ENCODE data around the gene ABHD16B.

ABHD16B gene

DNA sequence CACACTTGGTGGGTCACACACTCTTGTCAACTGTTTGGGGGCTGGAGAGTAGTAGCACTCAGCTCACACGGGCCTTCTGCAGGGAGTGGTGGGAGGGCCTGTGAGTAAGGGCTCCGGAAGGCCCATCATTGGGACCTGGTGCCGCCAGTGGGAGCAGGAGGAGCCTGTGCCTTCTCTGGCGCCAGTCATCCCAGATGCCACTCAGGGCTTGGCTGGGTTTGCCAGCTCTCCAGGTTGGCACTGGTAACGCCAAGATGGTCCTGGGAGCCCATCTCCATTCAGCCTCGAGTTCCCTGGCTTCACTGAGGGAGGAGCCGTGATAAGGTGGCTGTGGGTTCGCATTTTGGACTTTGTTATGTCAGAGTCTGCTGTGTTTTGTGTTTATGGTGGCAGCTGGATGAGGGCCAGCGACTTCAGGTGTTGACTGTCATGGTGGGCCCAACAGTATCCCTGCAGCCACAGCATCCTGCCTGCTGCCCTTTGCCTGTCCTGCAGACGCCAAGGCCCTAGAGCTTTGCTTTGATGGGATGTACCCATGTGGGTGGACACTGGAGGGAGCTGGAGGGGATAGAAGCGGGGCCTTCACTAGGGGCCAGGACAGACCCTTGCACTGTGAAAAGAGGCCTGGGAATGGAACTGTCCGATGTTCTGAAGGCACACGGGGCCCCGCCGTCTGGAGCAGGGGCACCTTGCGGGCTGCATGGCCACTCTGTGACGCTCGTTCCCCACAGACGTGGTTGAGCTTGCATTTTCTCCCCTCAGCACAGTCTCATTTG is 20.3 kb downstream of the ABHD16B start:
- no peak for DNase-seq

- no peak for DNase-seq
Measured at GRCh38 chr20:63882257-63883200, 21.2 kb downstream of the ABHD16B start.

- no peak for DNase-seq
Measured at GRCh38 chr20:63883201-63883593, 21.9 kb downstream of the ABHD16B start.

- no peak for DNase-seq
Measured at GRCh38 chr20:63884506-63885263, 23.4 kb downstream of the ABHD16B start.

DNA sequence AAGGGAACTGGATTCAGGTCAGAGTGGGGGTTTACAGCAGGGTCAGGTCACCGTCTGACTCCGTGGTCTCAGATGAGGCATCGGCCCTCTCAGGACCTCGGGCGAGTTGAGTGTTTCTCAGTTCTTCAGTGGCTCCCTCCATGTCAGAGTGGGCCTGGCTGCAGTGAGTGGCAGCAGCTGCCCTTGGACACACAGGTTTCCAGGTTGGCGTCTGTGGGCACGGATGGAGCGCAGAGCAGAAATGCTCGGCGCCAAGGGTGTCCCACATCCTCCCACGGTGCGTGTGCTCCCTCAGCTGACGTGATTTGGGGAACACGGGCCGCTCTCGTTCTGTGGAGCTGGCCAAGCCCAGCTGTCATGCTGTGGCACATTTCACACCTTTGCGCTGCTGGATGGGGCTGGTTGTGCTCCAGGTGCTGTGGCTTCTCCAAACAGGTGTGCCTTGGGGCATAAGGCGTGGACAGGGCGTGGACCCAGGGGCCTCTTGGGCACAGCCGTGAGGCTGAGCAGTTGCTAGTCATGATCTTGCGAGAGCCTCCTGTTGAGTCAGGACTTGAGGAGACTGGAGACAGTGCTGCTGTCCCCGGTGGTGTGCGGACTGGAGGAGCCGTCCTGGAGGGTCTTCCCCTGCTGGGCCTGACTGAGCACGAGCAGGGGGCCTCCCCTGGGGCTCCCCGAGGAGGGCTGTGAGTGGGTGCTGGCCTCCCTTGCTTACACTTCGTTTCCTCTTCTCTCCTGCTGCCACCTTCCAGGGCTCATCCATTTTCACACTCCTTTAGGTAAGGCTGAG is 24.2 kb downstream of the ABHD16B start:
- DNase-seq, result no peak

GRCh38 chr20:63886054-63886419 is 24.7 kb downstream of the ABHD16B start:
- no peak for DNase-seq

DNA sequence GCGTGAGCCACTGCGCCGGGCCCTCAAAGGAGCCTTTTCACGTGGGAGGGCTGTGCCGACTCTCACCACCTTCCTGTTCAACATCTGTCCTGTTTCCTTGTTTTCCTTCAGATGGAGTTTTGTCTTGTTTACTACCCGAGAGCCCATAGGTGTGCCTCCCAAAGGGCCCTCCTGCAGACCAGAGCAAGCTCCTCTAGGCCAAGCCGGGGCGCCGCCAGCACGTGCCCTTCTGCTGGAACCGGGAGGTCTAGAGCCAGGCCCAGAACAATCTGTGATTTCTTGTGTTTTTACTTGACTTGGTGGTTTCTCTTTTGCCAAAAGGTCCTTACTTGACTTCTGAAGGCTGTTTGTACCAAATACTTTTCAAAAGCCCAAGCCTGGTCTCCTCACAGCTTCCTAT is 25.6 kb downstream of the ABHD16B start:
- no peak for DNase-seq

DNA sequence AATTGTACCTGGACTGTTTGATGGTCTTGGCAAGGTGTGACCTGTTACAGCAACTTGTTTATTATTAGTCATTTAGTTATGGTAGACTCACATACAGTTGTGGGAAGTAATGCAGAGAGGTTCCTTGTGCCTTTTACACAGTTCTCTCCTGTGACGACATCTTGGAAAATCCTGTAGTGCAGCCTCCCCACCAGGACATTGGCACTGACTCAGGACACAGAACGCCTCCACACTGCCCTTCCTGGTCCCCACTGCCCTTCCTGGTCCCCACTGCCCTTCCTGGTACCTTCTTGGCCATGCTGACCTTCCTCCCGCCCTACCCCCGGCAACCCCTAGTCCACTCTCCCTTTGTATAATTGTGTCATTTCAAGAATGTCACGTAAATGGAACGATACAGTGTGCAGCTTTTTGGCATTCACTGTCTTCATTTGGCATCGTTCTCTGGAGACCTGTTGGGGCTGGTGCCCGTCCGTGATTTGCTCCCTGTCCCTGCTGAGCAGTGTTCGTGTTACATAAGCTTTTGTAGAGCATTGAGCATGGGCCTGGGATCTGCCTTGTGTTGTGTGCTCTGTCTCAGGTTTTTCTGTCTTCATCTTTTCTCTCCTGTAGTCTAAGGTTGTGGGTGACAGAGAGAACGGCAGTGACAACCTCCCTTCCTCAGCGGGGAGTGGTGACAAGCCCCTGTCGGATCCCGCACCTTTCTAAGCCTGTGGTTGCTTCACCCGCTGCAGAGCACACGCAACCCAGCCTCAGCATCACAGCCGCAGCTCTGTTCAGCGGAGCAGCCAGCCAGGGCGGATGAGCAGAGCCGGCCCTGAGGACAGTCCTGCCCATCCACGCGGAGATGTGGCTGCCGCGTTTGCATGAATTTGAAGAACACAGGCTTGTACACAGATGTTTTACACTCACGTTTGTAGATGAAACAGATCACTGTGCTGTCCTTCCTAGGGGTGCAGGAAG is 28.2 kb downstream of the ABHD16B start:
- DNase-seq, result no peak

- DNase-seq, result no peak
Measured at GRCh38 chr20:63890201-63890576, 28.9 kb downstream of the ABHD16B start.

DNA sequence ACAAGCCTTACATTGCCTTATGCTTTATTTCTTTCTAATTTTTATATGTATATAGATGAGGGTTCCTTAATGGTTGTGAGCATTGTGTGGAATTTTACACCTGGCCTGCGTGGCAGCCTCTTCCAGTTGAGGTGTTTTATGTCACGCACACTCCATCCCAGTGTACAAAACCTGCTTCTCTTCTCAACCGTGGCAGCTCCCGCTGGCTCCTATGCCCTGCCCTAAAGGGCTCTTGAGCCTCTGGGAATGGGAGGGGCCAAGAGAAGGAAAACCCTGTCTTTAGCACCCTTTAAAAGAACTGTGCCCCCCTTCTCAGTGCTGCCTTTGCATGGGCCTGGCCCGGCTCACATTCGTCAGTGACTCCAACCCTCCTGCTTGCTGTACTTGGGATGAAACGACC is 29.3 kb downstream of the ABHD16B start:
- no peak for DNase-seq

- DNase-seq, result no peak
Measured at GRCh38 chr20:63891061-63892002, 30.0 kb downstream of the ABHD16B start.

DNA sequence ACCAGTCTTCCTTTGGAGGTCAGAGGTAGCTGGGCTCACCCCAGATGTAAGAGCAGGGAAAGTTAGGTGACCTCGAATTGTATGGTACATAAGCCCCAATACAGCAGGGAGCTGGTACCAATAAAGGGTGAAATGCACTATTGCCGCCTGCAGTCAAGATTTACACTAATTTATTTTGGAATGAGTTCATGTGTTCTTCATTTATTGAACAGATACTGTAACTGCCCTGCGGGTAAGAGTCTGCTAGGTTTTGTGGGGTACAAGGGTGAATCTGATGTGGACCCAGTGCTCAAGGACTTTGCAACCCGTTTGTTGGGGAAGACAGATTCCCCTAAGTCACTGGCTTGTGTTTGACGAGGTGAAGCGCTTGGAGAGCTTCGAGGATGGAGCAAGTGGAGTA is 31.1 kb downstream of the ABHD16B start:
- no peak for DNase-seq

DNA sequence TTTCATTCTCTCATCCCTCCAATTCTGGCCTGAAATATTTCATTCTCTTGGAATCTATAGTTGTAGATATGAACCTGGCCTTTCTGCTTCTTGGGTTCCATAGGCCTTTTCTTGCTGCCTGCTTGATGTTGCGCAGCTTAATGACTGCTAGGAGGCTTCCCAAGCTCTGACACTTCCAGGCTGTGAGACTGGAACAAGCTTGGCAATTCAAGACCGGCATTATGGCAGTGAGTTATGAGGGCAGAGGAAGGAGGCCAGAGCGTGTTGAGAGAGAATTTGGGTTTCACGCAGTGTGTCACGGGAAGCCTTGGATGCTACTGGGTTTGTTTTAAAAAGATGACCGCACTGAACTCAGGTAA is 32.7 kb downstream of the ABHD16B start:
- DNase-seq, result no peak

DNA sequence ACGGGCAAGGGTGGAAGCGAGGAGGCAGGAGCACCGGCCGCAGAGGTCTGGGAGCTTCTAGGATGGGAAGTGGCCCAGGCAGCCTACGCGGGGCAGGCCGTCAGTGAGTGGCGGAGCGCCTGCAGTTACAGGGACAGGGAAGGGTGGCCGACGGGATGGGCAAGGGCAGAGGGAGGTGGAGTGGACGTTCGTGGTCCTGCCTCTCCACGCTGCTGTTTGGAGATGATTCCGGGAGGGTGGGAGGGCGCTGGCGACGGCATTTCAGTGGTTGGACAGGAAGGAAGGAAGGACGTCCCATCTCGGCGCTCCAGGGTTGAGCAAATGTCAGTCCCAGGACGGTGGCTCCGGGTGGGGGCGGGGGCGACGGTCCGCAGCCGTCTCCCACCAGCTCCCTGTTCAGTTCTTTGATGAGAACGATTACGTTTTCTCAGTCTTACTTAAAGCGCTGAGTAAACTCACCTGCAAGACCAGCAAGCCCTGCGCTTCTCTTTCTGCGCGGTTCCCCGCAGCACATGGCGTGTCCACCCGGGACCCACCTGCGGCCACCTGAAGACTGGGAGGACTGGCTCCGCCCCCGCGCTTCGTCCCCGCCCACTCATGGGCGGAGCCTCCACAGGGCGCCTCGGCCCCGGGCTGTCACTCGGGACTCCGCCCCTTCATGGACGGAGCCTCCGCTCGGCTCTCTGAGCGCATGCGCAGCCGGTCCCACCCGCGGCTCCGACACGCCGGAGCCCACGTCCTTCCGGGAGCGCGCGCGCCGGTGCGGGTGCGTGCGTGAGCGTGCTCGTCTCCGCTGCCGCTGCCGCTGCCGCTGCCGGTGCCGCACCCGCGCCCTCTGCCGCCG is 33.3 kb downstream of the ABHD16B start, which contains the start of gene DNAJC5:
Gene DNAJC5 (plus strand): TSS at position 769 of the 844 bp plus-strand sequence. CDS start 33,220 bp downstream, outside the sequence.
- no peak for DNase-seq

GRCh38 chr20:63895202-63895951 is 34.1 kb downstream of the ABHD16B start:
- no peak for DNase-seq

GRCh38 chr20:63895952-63896263 is 34.6 kb downstream of the ABHD16B start:
- DNase-seq, result no peak

GRCh38 chr20:63896264-63897105 is 35.2 kb downstream of the ABHD16B start:
- no peak for DNase-seq

All from NCI-H524 treated with DMSO at 0.1 percent for 48 hours (cell line).